HL-60 (cell line): ENCODE data around the gene AIG1.
"Not testable (repeated sequence)": the region's sequence is repeated elsewhere in the genome, so short reads cannot be mapped to it uniquely, and the experiment has no call there.

Source experiments
- DNase-seq, 2 experiments: peaks; one replicate each; pipeline ENCODE4 v3.0.0-alpha.2; 2010 to 2020; ENCODE audit warnings: low read depth in 1 of 2, low spot score in 1 of 2
- H3K27ac ChIP-seq: fragments of 250-450 bp; sonication (Bioruptor Pico); replicated peaks from 2 replicates; pipeline ENCODE4 v1.5.1; 2020; ENCODE audit warnings: mild to moderate bottlenecking, moderate library complexity
- H3K27me3 ChIP-seq: fragments of 250-450 bp; sonication (Bioruptor Pico); 2 replicates; pipeline ENCODE4 v1.5.1; 2021; ENCODE audit warnings: mild to moderate bottlenecking, moderate library complexity; ENCODE audit not compliant: insufficient read depth, poor library complexity, severe bottlenecking
- H3K4me3 ChIP-seq: replicated peaks from 2 replicates; pipeline ENCODE4 v1.5.1; 2011; ENCODE audit warnings: mild to moderate bottlenecking, control low read depth, low read length; ENCODE audit not compliant: insufficient read depth
- CTCF ChIP-seq: IDR thresholded peaks from one replicate; pipeline ENCODE4 v1.5.1; 2011; ENCODE audit warnings: low read length, control low read depth, inconsistent platforms; ENCODE audit not compliant: insufficient read depth
- GABPA ChIP-seq: IDR thresholded peaks from 2 replicates; pipeline ENCODE4 v1.6.1; 2012; ENCODE audit warnings: low read depth
- POLR2AphosphoS5 ChIP-seq: IDR thresholded peaks from 2 replicates; pipeline ENCODE4 v1.6.1; 2012; ENCODE audit warnings: low read depth
- REST ChIP-seq: IDR thresholded peaks from 2 replicates; pipeline ENCODE4 v1.6.1; 2012; ENCODE audit warnings: low read depth; ENCODE audit not compliant: insufficient replicate concordance
- SPI1 ChIP-seq: IDR thresholded peaks from 2 replicates; pipeline ENCODE4 v1.6.1; 2012; ENCODE audit warnings: low read depth, mild to moderate bottlenecking, borderline replicate concordance

AIG1 gene

GRCh38 chr6:143299253-143300166 is 238.8 kb downstream of the AIG1 start:
- no peak for DNase-seq
- no peak overlapping the region for H3K4me3 ChIP-seq
- TF ChIP-seq POLR2AphosphoS5, result no peak
- TF ChIP-seq GABPA, result no peak
- TF ChIP-seq REST, result no peak
- no peak for TF ChIP-seq CTCF
- no peak for TF ChIP-seq SPI1
- H3K27me3 ChIP-seq, result no peaks in the 10 kb centered on the region
- H3K27ac ChIP-seq, result no peak overlapping the region

- DNase-seq, result no peak
- no peak for TF ChIP-seq GABPA
- TF ChIP-seq POLR2AphosphoS5, result no peak
- TF ChIP-seq REST, result no peak
- no peak for TF ChIP-seq SPI1
- no peak for TF ChIP-seq CTCF
- Histone ChIP-seq H3K4me3 (no peak overlapping the region), H3K27ac (no peak overlapping the region), H3K27me3 (no peaks in the 10 kb centered on the region)
Observed at GRCh38 chr6:143301188-143301587, 240.5 kb downstream of the AIG1 start.

- not testable (repeated sequence) for DNase-seq, H3K4me3 ChIP-seq, H3K27ac ChIP-seq, H3K27me3 ChIP-seq
Observed at GRCh38 chr6:143307760-143308159, 247.1 kb downstream of the AIG1 start.

GRCh38 chr6:143313163-143313562 is 252.5 kb downstream of the AIG1 start:
- no peak for DNase-seq
- no peak for TF ChIP-seq REST
- TF ChIP-seq GABPA, result no peak
- TF ChIP-seq CTCF, result no peak
- no peak for TF ChIP-seq SPI1
- TF ChIP-seq POLR2AphosphoS5, result no peak
- H3K4me3 ChIP-seq, result no peak overlapping the region
- H3K27me3 ChIP-seq, result no peaks in the 10 kb centered on the region
- H3K27ac ChIP-seq, result no peak overlapping the region
